Vagina (tissue), 2 donors: Measurements from ENCODE around the gene TNFRSF9.

Experiments
- POLR2A ChIP-seq, 2 donors: fragments of 450-650 bp; IDR thresholded peaks; one replicate each; pipeline ENCODE4 v1.6.1; 2017; ENCODE audit warnings: antibody characterized with exemption in 2 of 2, mild to moderate bottlenecking in 2 of 2, moderate library complexity in 2 of 2
- POLR2AphosphoS5 ChIP-seq, 2 donors: sonication (generic); formaldehyde crosslinking; IDR thresholded peaks; one replicate each; pipeline ENCODE4 v1.9.0; 2017; ENCODE audit warnings: antibody characterized with exemption in 2 of 2, mild to moderate bottlenecking in 2 of 2, low read depth in 1 of 2; ENCODE audit not compliant: insufficient read depth in 1 of 2
- TF ChIP-seq, protein P1 (sequence below), 3 experiments: fragments of 450-650 bp in 2 of 3; fragments of 200-600 bp in 1 of 3; sonication (generic) in 1 of 3; IDR thresholded peaks; one replicate each; pipeline ENCODE4 v1.5.1; 2017 to 2019; ENCODE audit warnings: antibody characterized with exemption in 3 of 3, mild to moderate bottlenecking in 2 of 3, moderate library complexity in 2 of 3

DNA sequence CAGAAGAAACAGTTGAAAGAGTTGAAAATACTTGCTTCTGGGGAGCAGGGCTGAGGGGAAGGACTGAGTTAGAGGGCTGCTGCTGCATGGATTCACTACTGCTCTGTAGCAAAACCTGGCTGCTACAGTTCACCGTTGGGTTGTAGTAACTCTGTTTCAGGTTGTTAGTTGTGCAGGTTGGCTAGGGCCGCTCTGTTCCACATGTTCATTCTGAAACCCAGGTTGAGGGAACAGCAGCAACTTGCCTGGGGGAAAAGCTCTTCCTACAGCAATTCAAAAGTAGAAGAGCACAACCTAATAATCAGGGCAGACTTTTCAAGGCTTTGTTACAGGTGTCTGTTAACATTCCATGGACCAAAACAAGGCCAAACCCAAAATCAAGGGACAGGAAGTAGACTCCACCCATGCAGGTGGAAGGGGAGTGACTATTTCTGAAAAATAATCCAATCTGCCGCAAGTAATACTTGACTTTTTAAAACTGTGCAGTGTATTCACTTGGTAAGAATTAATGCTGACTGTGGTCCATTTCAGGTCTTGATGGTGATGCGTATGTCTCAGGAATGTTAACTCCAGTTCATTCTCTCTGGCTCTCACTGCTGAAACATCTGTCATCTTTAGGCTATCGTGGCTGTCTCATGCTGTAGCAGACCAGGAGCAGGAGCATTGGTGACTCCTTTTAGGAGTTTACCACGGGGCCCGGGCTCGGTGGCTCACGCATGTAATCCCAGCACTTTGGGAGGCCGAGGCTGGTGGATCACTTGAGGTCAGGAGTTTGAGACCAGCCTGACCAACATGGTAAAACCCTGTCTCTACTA lies 15.8 kb upstream of the TNFRSF9 start:
- TF ChIP-seq, protein P1, sequence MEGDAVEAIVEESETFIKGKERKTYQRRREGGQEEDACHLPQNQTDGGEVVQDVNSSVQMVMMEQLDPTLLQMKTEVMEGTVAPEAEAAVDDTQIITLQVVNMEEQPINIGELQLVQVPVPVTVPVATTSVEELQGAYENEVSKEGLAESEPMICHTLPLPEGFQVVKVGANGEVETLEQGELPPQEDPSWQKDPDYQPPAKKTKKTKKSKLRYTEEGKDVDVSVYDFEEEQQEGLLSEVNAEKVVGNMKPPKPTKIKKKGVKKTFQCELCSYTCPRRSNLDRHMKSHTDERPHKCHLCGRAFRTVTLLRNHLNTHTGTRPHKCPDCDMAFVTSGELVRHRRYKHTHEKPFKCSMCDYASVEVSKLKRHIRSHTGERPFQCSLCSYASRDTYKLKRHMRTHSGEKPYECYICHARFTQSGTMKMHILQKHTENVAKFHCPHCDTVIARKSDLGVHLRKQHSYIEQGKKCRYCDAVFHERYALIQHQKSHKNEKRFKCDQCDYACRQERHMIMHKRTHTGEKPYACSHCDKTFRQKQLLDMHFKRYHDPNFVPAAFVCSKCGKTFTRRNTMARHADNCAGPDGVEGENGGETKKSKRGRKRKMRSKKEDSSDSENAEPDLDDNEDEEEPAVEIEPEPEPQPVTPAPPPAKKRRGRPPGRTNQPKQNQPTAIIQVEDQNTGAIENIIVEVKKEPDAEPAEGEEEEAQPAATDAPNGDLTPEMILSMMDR (IDR thresholded peaks at IDR 0.05): no peak
- TF ChIP-seq POLR2AphosphoS5 (IDR thresholded peaks at IDR 0.05; ENCODE audit: insufficient read depth in 1 of 2, low read depth in 1 of 2) (no peak), POLR2A (IDR thresholded peaks at IDR 0.05) (no peak)
